Right lobe of liver (tissue), 4 donors: ENCODE data around the gene LRP5.

ENCODE experiments used
- POLR2A ChIP-seq: fragments of 450-650 bp; IDR thresholded peaks from one replicate; pipeline ENCODE4 v1.6.1; 2017; ENCODE audit warnings: antibody characterized with exemption, mild to moderate bottlenecking
- TF ChIP-seq, protein P1 (sequence below), 4 donors: fragments of 200-600 bp in 3 of 4; fragments of 450-650 bp in 1 of 4; IDR thresholded peaks; one replicate each; pipeline versions ENCODE4 v1.5.1 to v1.8.0; 2016 to 2022; ENCODE audit warnings: antibody characterized with exemption in 4 of 4, mild to moderate bottlenecking in 2 of 4
- donor health status: DM: no; HTN: no; CAD: no.
- donor health status: DM: no; HTN: no; CAD: no.
- donor health status: DM: no; HTN: yes; CAD: no.

DNA sequence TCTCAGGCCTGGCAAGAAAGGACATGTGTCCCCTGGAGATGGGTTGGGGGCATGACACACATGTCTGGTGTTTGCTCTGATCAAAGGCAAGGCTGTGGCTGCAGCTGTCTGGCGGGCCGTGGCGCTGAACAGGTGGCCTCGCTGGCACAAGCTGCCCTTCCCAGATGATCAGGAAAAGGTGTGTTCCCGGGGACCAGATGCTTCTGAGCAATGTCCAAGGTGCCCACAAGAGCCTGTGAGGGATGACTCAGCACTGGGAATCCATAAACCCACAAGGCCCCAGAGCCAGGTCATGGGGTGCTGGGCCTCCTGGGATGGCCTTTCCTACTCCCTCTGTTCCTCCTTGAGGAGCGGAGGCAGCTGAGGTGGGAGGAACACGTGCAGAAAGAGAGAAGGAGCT lies 9.7 kb upstream of the LRP5 start:
- TF ChIP-seq, protein P1, sequence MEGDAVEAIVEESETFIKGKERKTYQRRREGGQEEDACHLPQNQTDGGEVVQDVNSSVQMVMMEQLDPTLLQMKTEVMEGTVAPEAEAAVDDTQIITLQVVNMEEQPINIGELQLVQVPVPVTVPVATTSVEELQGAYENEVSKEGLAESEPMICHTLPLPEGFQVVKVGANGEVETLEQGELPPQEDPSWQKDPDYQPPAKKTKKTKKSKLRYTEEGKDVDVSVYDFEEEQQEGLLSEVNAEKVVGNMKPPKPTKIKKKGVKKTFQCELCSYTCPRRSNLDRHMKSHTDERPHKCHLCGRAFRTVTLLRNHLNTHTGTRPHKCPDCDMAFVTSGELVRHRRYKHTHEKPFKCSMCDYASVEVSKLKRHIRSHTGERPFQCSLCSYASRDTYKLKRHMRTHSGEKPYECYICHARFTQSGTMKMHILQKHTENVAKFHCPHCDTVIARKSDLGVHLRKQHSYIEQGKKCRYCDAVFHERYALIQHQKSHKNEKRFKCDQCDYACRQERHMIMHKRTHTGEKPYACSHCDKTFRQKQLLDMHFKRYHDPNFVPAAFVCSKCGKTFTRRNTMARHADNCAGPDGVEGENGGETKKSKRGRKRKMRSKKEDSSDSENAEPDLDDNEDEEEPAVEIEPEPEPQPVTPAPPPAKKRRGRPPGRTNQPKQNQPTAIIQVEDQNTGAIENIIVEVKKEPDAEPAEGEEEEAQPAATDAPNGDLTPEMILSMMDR (IDR thresholded peaks at IDR 0.05) = no peak
- TF ChIP-seq POLR2A = no peak
